B cell (primary cell): ENCODE measurements around the gene ANKRD13D. TPM values are rescaled to one million over a fixed set of nuclear protein-coding genes. Genes with fewer than 3 reads are reported as not detected.

Experiments used
- ATAC-seq: fragments of 200-7000 bp; cut with Tn5 transposase; one replicate; pipeline ENCODE4 v1.10.0; 2021; ENCODE audit warnings: low read depth, mild to moderate bottlenecking, moderate number of reproducible peaks, moderate library complexity
- CTCF ChIA-PET: fragments of 350-600 bp; sonication (Branson Sonifier 250); formaldehyde crosslinking; loops from one replicate; lab custom pipeline; 2021; ENCODE audit warnings: antibody characterized with exemption, inconsistent platforms; lab: Charles Lee
- POLR2A ChIA-PET: fragments of 350-600 bp; sonication (Branson Sonifier 250); formaldehyde crosslinking; loops from one replicate; lab custom pipeline; 2021; ENCODE audit warnings: antibody characterized with exemption; lab: Charles Lee
- DNase-seq: peaks from one replicate; pipeline ENCODE4 v3.0.0; 2013
- H2AFZ ChIP-seq: 2 replicates; pipeline ENCODE4 v1.6.1; 2012; ENCODE audit warnings: mild to moderate bottlenecking, low read depth, low read length; ENCODE audit not compliant: insufficient read depth, poor library complexity, severe bottlenecking
- H3K27ac ChIP-seq, 2 donors: 1 replicate in 1 of 2; 2 replicates in 1 of 2; pipeline ENCODE4 v1.5.1; 2012 to 2013; ENCODE audit warnings: low read length in 2 of 2, mild to moderate bottlenecking in 2 of 2, moderate library complexity in 1 of 2
- H3K27me3 ChIP-seq, 4 experiments: fragments of 200-600 bp in 1 of 4; sonication (generic) in 1 of 4; replicated peaks in 1 of 4; 1 replicate in 2 of 4; 2 replicates in 2 of 4; pipeline versions ENCODE4 v1.6.1 to v1.7.0; 2013 to 2016; ENCODE audit warnings: low read length in 3 of 4, mild to moderate bottlenecking in 2 of 4, mixed read lengths in 1 of 4, moderate library complexity in 1 of 4; ENCODE audit not compliant: insufficient read depth in 4 of 4, control insufficient read depth in 3 of 4; ENCODE audit errors: control extremely low read depth in 1 of 4
- H3K36me3 ChIP-seq, 2 experiments: replicated peaks in 1 of 2; 1 replicate in 1 of 2; 2 replicates in 1 of 2; pipeline versions ENCODE4 v1.6.1 to v1.7.1; 2013; ENCODE audit warnings: low read length in 1 of 2; ENCODE audit not compliant: insufficient read depth in 2 of 2, control insufficient read depth in 1 of 2; ENCODE audit errors: control extremely low read depth in 1 of 2, extremely low read depth in 1 of 2
- H3K4me1 ChIP-seq, 2 donors: fragments of 200-600 bp in 1 of 2; sonication (generic) in 1 of 2; 1 replicate in 1 of 2; 2 replicates in 1 of 2; pipeline versions ENCODE4 v1.5.1 to v1.6.1; 2013 to 2017; ENCODE audit warnings: low read length in 2 of 2; ENCODE audit not compliant: control insufficient read depth in 2 of 2, insufficient read depth in 2 of 2
- H3K4me2 ChIP-seq: replicated peaks from 2 replicates; pipeline ENCODE3; 2012; ENCODE audit warnings: mild to moderate bottlenecking, low read depth, low read length; ENCODE audit not compliant: poor library complexity, severe bottlenecking
- H3K4me3 ChIP-seq, 5 experiments: fragments of 200-600 bp in 1 of 5; sonication (generic) in 1 of 5; 1 replicate in 3 of 5; 2 replicates in 2 of 5; pipeline versions ENCODE4 v1.5.1 to v1.7.0; 2011 to 2016; ENCODE audit warnings: low read length in 4 of 5, mild to moderate bottlenecking in 4 of 5, low read depth in 2 of 5, control low read depth in 1 of 5, moderate library complexity in 1 of 5; ENCODE audit not compliant: insufficient read depth in 1 of 5; ENCODE audit errors: control extremely low read depth in 1 of 5, extremely low read depth in 1 of 5
- H3K79me2 ChIP-seq: fragments of 200-600 bp; sonication (generic); one replicate; pipeline ENCODE4 v1.6.0; 2016; ENCODE audit warnings: low read length; ENCODE audit not compliant: control insufficient read depth, insufficient read depth
- H3K9ac ChIP-seq: fragments of 200-600 bp; sonication (generic); 2 replicates; pipeline ENCODE4 v1.6.1; 2017; ENCODE audit warnings: mild to moderate bottlenecking, low read length, moderate library complexity
- H3K9me3 ChIP-seq, 3 donors: one replicate each; pipeline versions ENCODE4 v1.6.1 to v1.7.1; 2013; ENCODE audit warnings: low read length in 2 of 3; ENCODE audit not compliant: control insufficient read depth in 2 of 3, insufficient read depth in 1 of 3; ENCODE audit errors: control extremely low read depth in 1 of 3
- H4K20me1 ChIP-seq: 2 replicates; pipeline ENCODE4 v1.6.0; 2012; ENCODE audit warnings: mild to moderate bottlenecking, low read length; ENCODE audit not compliant: insufficient read depth, control insufficient read depth, poor library complexity, severe bottlenecking
- H3K27ac Mint-ChIP-seq: one replicate; pipeline ENCODE4 v1.8.0; 2021; ENCODE audit warnings: mixed read lengths
- H3K27me3 Mint-ChIP-seq: one replicate; pipeline ENCODE4 v1.8.0; 2021; ENCODE audit warnings: mixed read lengths
- H3K4me1 Mint-ChIP-seq: one replicate; pipeline ENCODE4 v1.8.0; 2021; ENCODE audit warnings: mixed read lengths
- H3K4me3 Mint-ChIP-seq: one replicate; pipeline ENCODE4 v1.8.0; 2021; ENCODE audit warnings: mixed read lengths
- H3K9me3 Mint-ChIP-seq: one replicate; pipeline ENCODE4 v1.8.0; 2022; ENCODE audit warnings: mixed read lengths; ENCODE audit not compliant: insufficient read depth
- EZH2 ChIP-seq: IDR thresholded peaks from 2 replicates; pipeline ENCODE4 v1.6.1; 2012; ENCODE audit warnings: borderline replicate concordance, low read depth, mild to moderate bottlenecking, moderate library complexity, low read length; ENCODE audit not compliant: insufficient read depth, poor library complexity, severe bottlenecking
- WGBS: methylation state at CpG from one replicate; pipeline ENCODE4 v1.1.5; 2013; ENCODE audit warnings: missing lambda C conversion rate; ENCODE audit not compliant: insufficient coverage; 5-methylcytosine and 5-hydroxymethylcytosine counted together
- intact Hi-C: fragments of 100-400 bp; cut with micrococcal nuclease; formaldehyde crosslinking; loops from one replicate; pipeline ENCODE4 v1.10.0; 2022
- polyA plus RNA-seq: library from polyadenylated mRNA; depleted of rRNA; stranded (reverse); fragments of >200 nt; gene quantifications from 2 replicates; pipeline ENCODE4 v1.2.3, GENCODE V29; 2012
- total RNA-seq, 2 donors: library from RNA; stranded (reverse); fragments of 120-200 nt in 1 of 2; gene quantifications; 1 replicate in 1 of 2; 2 replicates in 1 of 2; pipeline versions ENCODE4 v1.2.3 to v1.2.4, GENCODE V29; 2013 to 2022
- TF ChIP-seq, protein P1 (sequence below): fragments of 200-600 bp; IDR thresholded peaks from one replicate; pipeline ENCODE4 v1.8.0; 2022; ENCODE audit warnings: antibody characterized with exemption, mild to moderate bottlenecking

The ANKRD13D gene
- total and polyA plus RNA-seq, 2 donors (not counting 1 experiment from before 2014, with no cell fraction given), result 189 to 252 TPM

DNA sequence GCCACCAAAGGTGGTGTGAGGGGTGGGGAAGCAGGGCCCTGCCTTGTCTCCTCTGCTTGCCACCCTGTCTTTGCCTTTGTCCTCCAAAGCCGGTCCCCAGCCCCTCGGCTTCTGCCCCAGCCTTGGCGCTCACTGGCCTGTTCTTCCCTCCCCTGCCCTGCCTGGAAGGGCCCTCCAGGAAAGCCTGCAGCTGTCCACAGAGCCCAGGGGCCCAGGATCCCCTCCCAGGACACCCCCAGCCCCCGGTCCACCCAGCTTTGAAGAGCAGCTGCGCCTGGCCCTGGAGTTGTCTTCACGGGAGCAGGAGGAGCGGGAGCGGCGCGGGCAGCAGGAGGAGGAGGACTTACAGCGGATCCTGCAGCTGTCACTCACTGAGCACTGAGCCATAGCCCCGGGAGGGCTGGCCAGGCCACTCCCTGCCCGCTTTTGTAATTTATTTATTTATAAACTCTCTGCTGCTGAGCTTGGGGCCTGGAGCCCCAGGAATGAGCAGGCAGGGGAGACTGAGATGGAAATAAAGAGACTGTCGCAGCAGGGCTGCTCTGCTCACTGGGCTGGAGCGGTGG is 12.9 kb downstream of the ANKRD13D start:
- ChIA-PET POLR2A (interaction anchor here (2.2 kb wide), 1 partner anchor 13 kb away, joined by 10 read pairs; the partner anchor contains the start of gene ANKRD13D), CTCF (interaction anchor here (1.5 kb wide), 1 partner anchor 38 kb away, joined by 4 read pairs; no protein-coding TSS in a partner anchor)
- Histone ChIP-seq H3K9me3 (no peaks in the 10 kb centered on the region), H3K4me1 (peaks cover 3 to 4% of the 10 kb centered on the region in 2 donors), H3K4me3 (no peak overlapping the region), H3K79me2 (peaks cover 29% of the 10 kb centered on the region), H3K4me2 (no peak overlapping the region), H2AFZ (no peak overlapping the region), H3K27ac (no peak overlapping the region), H3K9ac (no peak overlapping the region), H3K27me3 (no peaks in the 10 kb centered on the region), H4K20me1 (peaks cover 43% of the 10 kb centered on the region), H3K36me3 (peaks cover 6 to 47% of the 10 kb centered on the region in 2 experiments)
- DNase-seq, result no peak
- no peak for TF ChIP-seq EZH2
- TF ChIP-seq, protein P1, sequence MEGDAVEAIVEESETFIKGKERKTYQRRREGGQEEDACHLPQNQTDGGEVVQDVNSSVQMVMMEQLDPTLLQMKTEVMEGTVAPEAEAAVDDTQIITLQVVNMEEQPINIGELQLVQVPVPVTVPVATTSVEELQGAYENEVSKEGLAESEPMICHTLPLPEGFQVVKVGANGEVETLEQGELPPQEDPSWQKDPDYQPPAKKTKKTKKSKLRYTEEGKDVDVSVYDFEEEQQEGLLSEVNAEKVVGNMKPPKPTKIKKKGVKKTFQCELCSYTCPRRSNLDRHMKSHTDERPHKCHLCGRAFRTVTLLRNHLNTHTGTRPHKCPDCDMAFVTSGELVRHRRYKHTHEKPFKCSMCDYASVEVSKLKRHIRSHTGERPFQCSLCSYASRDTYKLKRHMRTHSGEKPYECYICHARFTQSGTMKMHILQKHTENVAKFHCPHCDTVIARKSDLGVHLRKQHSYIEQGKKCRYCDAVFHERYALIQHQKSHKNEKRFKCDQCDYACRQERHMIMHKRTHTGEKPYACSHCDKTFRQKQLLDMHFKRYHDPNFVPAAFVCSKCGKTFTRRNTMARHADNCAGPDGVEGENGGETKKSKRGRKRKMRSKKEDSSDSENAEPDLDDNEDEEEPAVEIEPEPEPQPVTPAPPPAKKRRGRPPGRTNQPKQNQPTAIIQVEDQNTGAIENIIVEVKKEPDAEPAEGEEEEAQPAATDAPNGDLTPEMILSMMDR, result no peak
- Mint-ChIP-seq H3K27ac (no peak overlapping the region), H3K9me3 (peaks cover under 1% of the 10 kb centered on the region), H3K4me3 (peak overlapping the region; percentile 5), H3K4me1 (peaks cover 3% of the 10 kb centered on the region), H3K27me3 (no peaks in the 10 kb centered on the region)
- no peak for ATAC-seq
- 98% methylated on average over 11 of the region's 15 CpGs for WGBS
- intact Hi-C loops, result no loop called here

DNA sequence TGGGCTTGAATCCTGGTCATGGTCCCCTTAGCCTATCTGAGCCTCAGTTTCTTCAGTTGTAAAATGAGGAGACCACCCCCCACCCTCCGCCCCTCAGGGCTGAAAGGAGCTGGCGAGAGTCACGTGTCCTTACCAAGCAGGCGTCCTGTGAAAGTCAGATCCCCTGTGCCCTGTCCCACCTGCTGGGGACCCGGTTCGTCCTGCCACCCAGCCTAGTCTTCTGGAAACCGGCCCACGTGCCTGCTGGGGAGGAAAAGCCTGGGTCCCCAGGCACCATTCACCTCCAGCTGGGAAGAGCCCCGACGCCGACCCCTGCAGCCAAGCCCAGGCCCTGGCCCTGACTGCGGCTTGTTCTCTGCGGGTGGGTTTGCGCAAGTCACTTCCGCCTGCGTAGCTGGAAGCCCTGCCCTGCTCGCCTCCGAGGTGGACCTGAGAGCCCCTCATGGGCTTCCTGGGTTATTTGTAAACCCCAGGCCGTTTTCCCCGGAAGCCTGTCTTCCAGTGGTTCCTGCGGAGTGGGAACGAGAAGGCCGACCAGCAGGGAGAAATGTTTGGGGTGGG is 13.5 kb downstream of the ANKRD13D start:
- Histone ChIP-seq H3K27me3 (no peaks in the 10 kb centered on the region), H3K4me3 (peak overlapping the region in 3 of 5 experiments; percentile 38 to 56 (median 44)), H3K4me2 (peak overlapping the region; percentile 75), H3K27ac (no peak overlapping the region), H3K36me3 (peaks cover 6 to 47% of the 10 kb centered on the region in 2 experiments), H4K20me1 (peaks cover 43% of the 10 kb centered on the region), H3K79me2 (peaks cover 24% of the 10 kb centered on the region), H2AFZ (peak overlapping the region; percentile 49), H3K9me3 (no peaks in the 10 kb centered on the region), H3K9ac (peak overlapping the region; percentile 45), H3K4me1 (peaks cover 3 to 4% of the 10 kb centered on the region in 2 donors)
- DNase-seq, result no peak
- ATAC-seq, result no peak
- ChIA-PET CTCF (interaction anchor here (1.1 to 2.6 kb wide), 3 partner anchors 14 to 41 kb away, joined by 4 to 8 read pairs (median 4); no protein-coding TSS in a partner anchor), POLR2A (interaction anchor here (0.7 to 2.2 kb wide), 4 partner anchors 9 to 71 kb away, joined by 3 to 10 read pairs (median 4); partner anchors contain the start of genes ANKRD13D and CLCF1)
- TF ChIP-seq EZH2, result no peak
- TF ChIP-seq, protein P1, result no peak
- Mint-ChIP-seq H3K4me1 (peaks cover 3% of the 10 kb centered on the region), H3K4me3 (peak overlapping the region; percentile 5), H3K9me3 (no peaks in the 10 kb centered on the region), H3K27me3 (no peaks in the 10 kb centered on the region), H3K27ac (no peak overlapping the region)
- intact Hi-C loops, result no loop called here
- WGBS, result 62% methylated on average over 19 of the region's 23 CpGs
